ENCODE data around the gene CIT. TPM values are rescaled to one million over a fixed set of nuclear protein-coding genes. Genes with fewer than 3 reads are reported as not detected.
A peak's percentile ranks its signal among the peaks of the same experiment; 100 is the strongest.

Gene CIT
- total RNA-seq, 4 donors from 2014 or later: 5.1 to 14.0 (median 8.5) TPM

- H3K4me3 ChIP-seq (ENCODE audit: low read depth, poor library complexity, severe bottlenecking): no peak overlapping the region
- WGBS, 2 donors: 86 to 93% methylated on average over 3 of the region's 3 CpGs
- no peak for DNase-seq (ENCODE audit: low spot score in 2 of 2)
- intact Hi-C loops (cut with DNase I; ENCODE audit: low total_unique reads): no loop called here
- no peak for TF ChIP-seq CTCF (IDR thresholded peaks at IDR 0.05)
- TF ChIP-seq POLR2A (IDR thresholded peaks at IDR 0.05): no peak
Measured at GRCh38 chr12:119671070-119671469, 206.1 kb downstream of the CIT start.

- TF ChIP-seq CTCF (IDR thresholded peaks at IDR 0.05): no peak
- no peak for TF ChIP-seq POLR2A (IDR thresholded peaks at IDR 0.05)
- no peak for DNase-seq (ENCODE audit: low spot score in 2 of 2)
- H3K4me3 ChIP-seq (ENCODE audit: low read depth, poor library complexity, severe bottlenecking): no peak overlapping the region
- intact Hi-C loops (cut with DNase I; ENCODE audit: low total_unique reads): no loop called here
- 35 to 48% methylated on average over 11 of the region's 11 CpGs for WGBS, 2 donors
Measured at GRCh38 chr12:119669744-119670472, 207.2 kb downstream of the CIT start.

- 8% methylated on average over 5 to 10 of the region's 14 CpGs for WGBS, 2 donors
- no peak for DNase-seq (ENCODE audit: low spot score in 2 of 2)
- intact Hi-C loops (cut with DNase I; ENCODE audit: low total_unique reads): no loop called here
- TF ChIP-seq CTCF (IDR thresholded peaks at IDR 0.05) (no peak), POLR2A (IDR thresholded peaks at IDR 0.05) (no peak)
- peak overlapping the region; percentile 91 for H3K4me3 ChIP-seq (ENCODE audit: low read depth, poor library complexity, severe bottlenecking)
Measured at GRCh38 chr12:119668324-119668841, 208.7 kb downstream of the CIT start.

GRCh38 chr12:119667577-119668323 lies 209.4 kb downstream of the CIT start, which contains the start of gene PRKAB1:
PRKAB1 (plus strand) TSS chr12:119668133; CDS start chr12:119668245, 112 bp downstream.
- DNase-seq (ENCODE audit: low spot score in 2 of 2): peak; percentile 93 to 99
- peak within 1 kb of the TSS; percentile 91 for H3K4me3 ChIP-seq (ENCODE audit: low read depth, poor library complexity, severe bottlenecking)
- WGBS, 2 donors: 0% methylated on average over 6 to 49 of the region's 69 CpGs
- intact Hi-C loops (cut with DNase I; ENCODE audit: low total_unique reads): no loop called here
- no peak for TF ChIP-seq POLR2A (IDR thresholded peaks at IDR 0.05)
- peak in 1 of 3 donors; percentile 25 for TF ChIP-seq CTCF (IDR thresholded peaks at IDR 0.05)

GRCh38 chr12:119666900-119667576 lies 210.1 kb downstream of the CIT start:
- WGBS, 2 donors: 6 to 9% methylated on average over 9 of the region's 9 CpGs
- no peak for DNase-seq (ENCODE audit: low spot score in 2 of 2)
- intact Hi-C loops (cut with DNase I; ENCODE audit: low total_unique reads): no loop called here
- no peak overlapping the region for H3K4me3 ChIP-seq (ENCODE audit: low read depth, poor library complexity, severe bottlenecking)
- TF ChIP-seq POLR2A (IDR thresholded peaks at IDR 0.05): no peak
- no peak for TF ChIP-seq CTCF (IDR thresholded peaks at IDR 0.05)

Measured in lower leg skin (tissue), 4 donors.